Suprapubic skin (tissue), 4 donors: ENCODE data around the gene CLMP. TPM values are rescaled to one million over a fixed set of nuclear protein-coding genes. Genes with fewer than 3 reads are reported as not detected.

Experiments used
- DNase-seq, 2 donors: peaks; one replicate each; pipeline ENCODE4 v3.0.0-alpha.2; 2019; ENCODE audit warnings: low spot score in 2 of 2
- H3K27ac ChIP-seq: fragments of 200-600 bp; sonication (generic); one replicate; pipeline ENCODE4 v1.5.1; 2019
- H3K27me3 ChIP-seq: fragments of 200-600 bp; sonication (generic); one replicate; pipeline ENCODE4 v1.5.1; 2019
- H3K36me3 ChIP-seq: fragments of 200-600 bp; sonication (generic); one replicate; pipeline ENCODE4 v1.5.1; 2019
- H3K4me1 ChIP-seq: fragments of 200-600 bp; sonication (generic); one replicate; pipeline ENCODE4 v1.5.1; 2019
- H3K4me3 ChIP-seq: fragments of 200-600 bp; sonication (generic); one replicate; pipeline ENCODE4 v1.5.1; 2019; ENCODE audit warnings: mild to moderate bottlenecking
- H3K9me3 ChIP-seq: fragments of 200-600 bp; sonication (generic); one replicate; pipeline ENCODE4 v1.5.1; 2019
- EP300 ChIP-seq: sonication (generic); formaldehyde crosslinking; IDR thresholded peaks from one replicate; pipeline ENCODE4 v1.6.1; 2017; ENCODE audit warnings: antibody characterized with exemption
- POLR2A ChIP-seq, 2 donors: fragments of 450-650 bp; IDR thresholded peaks; one replicate each; pipeline ENCODE4 v1.6.1; 2017; ENCODE audit warnings: antibody characterized with exemption in 2 of 2, mild to moderate bottlenecking in 2 of 2, moderate library complexity in 2 of 2
- POLR2AphosphoS5 ChIP-seq, 3 donors: sonication (generic); formaldehyde crosslinking; IDR thresholded peaks; one replicate each; pipeline ENCODE4 v1.6.1; 2017; ENCODE audit warnings: antibody characterized with exemption in 3 of 3
- WGBS: methylation state at CpG from one replicate; pipeline ENCODE4 v1.1.5; 2018; 5-methylcytosine and 5-hydroxymethylcytosine counted together
- total RNA-seq, 4 donors: library from RNA; depleted of rRNA; stranded (reverse); fragments of >200 nt; gene quantifications; one replicate each; pipeline ENCODE4 v1.1.0, GENCODE V29; 2016
- TF ChIP-seq, protein P1 (sequence below), 2 donors: fragments of 200-600 bp in 1 of 2; fragments of 450-650 bp in 1 of 2; sonication (generic) in 1 of 2; IDR thresholded peaks; one replicate each; pipeline ENCODE4 v1.5.1; 2016 to 2019; ENCODE audit warnings: antibody characterized with exemption in 2 of 2, mild to moderate bottlenecking in 1 of 2, moderate library complexity in 1 of 2

Gene CLMP
- total RNA-seq, 4 donors from 2014 or later, result 17.5 to 26.9 (median 19.9) TPM

DNA sequence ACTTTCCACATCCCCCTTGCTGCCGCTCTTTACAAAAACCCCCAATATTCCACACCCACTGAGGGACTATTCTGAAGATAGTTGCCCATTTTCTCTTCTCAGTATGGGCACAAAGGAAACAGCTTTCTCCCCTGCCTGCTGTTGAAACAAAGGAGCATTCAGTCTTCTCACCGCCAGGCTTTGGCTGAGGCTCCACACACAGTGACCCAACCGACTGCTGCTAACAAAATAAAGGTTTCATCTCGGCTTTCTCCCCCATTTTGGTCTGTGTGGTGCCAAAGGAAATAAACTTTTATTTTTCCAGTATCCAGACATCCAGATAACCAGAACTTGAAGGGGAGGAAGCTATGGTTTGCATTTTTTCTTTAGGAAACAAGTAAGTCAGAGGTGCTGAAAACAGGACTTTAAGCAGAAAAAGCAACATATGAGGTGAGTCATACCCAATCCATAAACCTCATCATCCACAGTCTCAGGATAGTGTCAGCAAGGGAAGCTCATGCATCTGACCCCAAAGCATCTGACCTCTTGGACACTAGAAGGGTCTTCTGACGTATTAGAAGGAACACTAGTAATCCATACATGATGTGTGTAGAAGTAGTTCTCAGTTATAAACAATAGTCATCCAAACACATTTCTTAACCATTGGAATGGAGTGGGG lies 6.4 kb downstream of the CLMP start:
- WGBS, result 42% methylated on average over 5 of the region's 5 CpGs
- Histone ChIP-seq H3K36me3 (no peaks in the 10 kb centered on the region), H3K27me3 (peaks cover 18% of the 10 kb centered on the region), H3K27ac (no peak overlapping the region), H3K4me3 (no peak overlapping the region), H3K9me3 (no peaks in the 10 kb centered on the region), H3K4me1 (peaks cover 4% of the 10 kb centered on the region)
- TF ChIP-seq POLR2AphosphoS5 (IDR thresholded peaks at IDR 0.05), result no peak
- no peak for TF ChIP-seq POLR2A (IDR thresholded peaks at IDR 0.05)
- no peak for DNase-seq

- peaks cover 3% of the 10 kb centered on the region for H3K4me1 ChIP-seq
- H3K4me3 ChIP-seq, result no peak overlapping the region
- DNase-seq, result no peak
- H3K9me3 ChIP-seq, result no peaks in the 10 kb centered on the region
- 55% methylated on average over 17 of the region's 17 CpGs for WGBS
- H3K27me3 ChIP-seq, result peaks cover 12% of the 10 kb centered on the region
- H3K36me3 ChIP-seq, result no peaks in the 10 kb centered on the region
- no peak for TF ChIP-seq POLR2AphosphoS5 (IDR thresholded peaks at IDR 0.05)
- TF ChIP-seq, protein P1, sequence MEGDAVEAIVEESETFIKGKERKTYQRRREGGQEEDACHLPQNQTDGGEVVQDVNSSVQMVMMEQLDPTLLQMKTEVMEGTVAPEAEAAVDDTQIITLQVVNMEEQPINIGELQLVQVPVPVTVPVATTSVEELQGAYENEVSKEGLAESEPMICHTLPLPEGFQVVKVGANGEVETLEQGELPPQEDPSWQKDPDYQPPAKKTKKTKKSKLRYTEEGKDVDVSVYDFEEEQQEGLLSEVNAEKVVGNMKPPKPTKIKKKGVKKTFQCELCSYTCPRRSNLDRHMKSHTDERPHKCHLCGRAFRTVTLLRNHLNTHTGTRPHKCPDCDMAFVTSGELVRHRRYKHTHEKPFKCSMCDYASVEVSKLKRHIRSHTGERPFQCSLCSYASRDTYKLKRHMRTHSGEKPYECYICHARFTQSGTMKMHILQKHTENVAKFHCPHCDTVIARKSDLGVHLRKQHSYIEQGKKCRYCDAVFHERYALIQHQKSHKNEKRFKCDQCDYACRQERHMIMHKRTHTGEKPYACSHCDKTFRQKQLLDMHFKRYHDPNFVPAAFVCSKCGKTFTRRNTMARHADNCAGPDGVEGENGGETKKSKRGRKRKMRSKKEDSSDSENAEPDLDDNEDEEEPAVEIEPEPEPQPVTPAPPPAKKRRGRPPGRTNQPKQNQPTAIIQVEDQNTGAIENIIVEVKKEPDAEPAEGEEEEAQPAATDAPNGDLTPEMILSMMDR (IDR thresholded peaks at IDR 0.05), result no peak
- no peak for TF ChIP-seq POLR2A (IDR thresholded peaks at IDR 0.05)
- no peak for TF ChIP-seq EP300
- no peak overlapping the region for H3K27ac ChIP-seq
Observed at GRCh38 chr11:123187665-123188507, 7.2 kb downstream of the CLMP start.

DNA sequence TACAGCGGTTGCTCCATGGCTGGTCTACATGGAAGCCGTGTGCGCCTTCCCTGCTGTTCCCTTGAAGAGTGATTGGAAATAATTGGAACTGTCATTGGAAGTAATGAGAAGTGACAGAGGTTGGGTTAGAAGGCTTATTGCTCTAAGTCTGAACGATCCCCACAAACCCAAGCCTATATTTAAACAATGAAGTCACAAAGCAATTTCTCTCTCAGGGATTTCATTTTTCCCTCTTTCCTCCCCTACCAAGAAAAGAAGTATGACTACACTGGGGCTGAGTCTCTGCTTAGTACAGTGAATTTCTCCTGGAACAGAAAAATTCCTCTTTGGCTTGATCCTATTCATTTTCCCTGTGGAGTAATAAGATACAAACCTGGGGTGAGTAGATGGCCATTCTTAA lies 7.8 kb downstream of the CLMP start:
- Histone ChIP-seq H3K4me3 (no peak overlapping the region), H3K4me1 (no peaks in the 10 kb centered on the region), H3K27me3 (peaks cover 7% of the 10 kb centered on the region), H3K36me3 (no peaks in the 10 kb centered on the region), H3K9me3 (no peaks in the 10 kb centered on the region), H3K27ac (no peak overlapping the region)
- DNase-seq, result no peak
- 91% methylated on average over 4 of the region's 4 CpGs for WGBS
- TF ChIP-seq POLR2A (IDR thresholded peaks at IDR 0.05) (no peak), POLR2AphosphoS5 (IDR thresholded peaks at IDR 0.05) (no peak), EP300 (no peak)
- TF ChIP-seq, protein P1 (IDR thresholded peaks at IDR 0.05), result no peak

DNA sequence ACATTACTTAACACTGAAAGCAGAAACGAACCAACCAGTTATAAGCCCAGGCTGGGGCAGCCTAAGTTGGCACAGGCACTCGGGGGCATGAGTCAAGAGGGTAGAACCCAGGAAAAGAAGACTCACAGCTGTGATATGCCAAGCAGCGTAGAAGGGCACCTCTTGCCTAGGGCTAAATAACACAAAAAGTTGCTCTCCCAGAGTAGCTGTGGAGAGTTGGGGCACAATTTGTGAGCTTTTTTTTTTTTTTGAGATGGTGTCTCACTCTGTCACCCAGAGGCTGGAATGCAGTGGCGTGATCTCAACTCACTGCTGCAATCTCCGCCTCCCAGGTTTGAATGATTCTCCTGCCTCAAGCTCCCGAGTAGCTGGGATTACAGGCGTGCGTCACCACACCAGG lies 8.8 kb downstream of the CLMP start:
- Histone ChIP-seq H3K4me3 (no peak overlapping the region), H3K4me1 (no peaks in the 10 kb centered on the region), H3K27ac (no peak overlapping the region), H3K36me3 (no peaks in the 10 kb centered on the region), H3K9me3 (no peaks in the 10 kb centered on the region), H3K27me3 (peaks cover 6% of the 10 kb centered on the region)
- WGBS, result 67% methylated on average over 8 of the region's 8 CpGs
- DNase-seq, result no peak
- TF ChIP-seq, protein P1 (IDR thresholded peaks at IDR 0.05), result no peak
- no peak for TF ChIP-seq POLR2A (IDR thresholded peaks at IDR 0.05)
- TF ChIP-seq EP300, result no peak
- no peak for TF ChIP-seq POLR2AphosphoS5 (IDR thresholded peaks at IDR 0.05)

GRCh38 chr11:123185326-123185725 lies 9.7 kb downstream of the CLMP start:
- no peaks in the 10 kb centered on the region for H3K9me3 ChIP-seq
- no peak overlapping the region for H3K27ac ChIP-seq
- TF ChIP-seq, protein P1 (IDR thresholded peaks at IDR 0.05), result no peak
- TF ChIP-seq POLR2AphosphoS5 (IDR thresholded peaks at IDR 0.05) (no peak), POLR2A (IDR thresholded peaks at IDR 0.05) (no peak), EP300 (no peak)
- no peak for DNase-seq
- peaks cover 6% of the 10 kb centered on the region for H3K27me3 ChIP-seq
- H3K4me3 ChIP-seq, result no peak overlapping the region
- H3K4me1 ChIP-seq, result no peaks in the 10 kb centered on the region
- WGBS, result 70% methylated on average over 12 of the region's 12 CpGs
- H3K36me3 ChIP-seq, result no peaks in the 10 kb centered on the region
